ENCODE measurements around the gene TLR7. TPM values are rescaled to one million over a fixed set of nuclear protein-coding genes. Genes with fewer than 3 reads are reported as not detected.

TLR7 gene
- total and polyA plus RNA-seq, 3 experiments from 2014 or later: not detected

Other genes starting within 250 kb of the TLR7 start
- gene PRPS2, start 75.7 kb upstream of the TLR7 start, total RNA-seq: 10 to 100 TPM; 80.4 to 81.8 TPM
- 28.8 TPM for gene PRPS2, start 75.7 kb upstream of the TLR7 start, polyA plus RNA-seq
- under 1 TPM in 1 of 2 experiments, not detected in 1; 0.07 TPM for gene TLR8, start 39.5 kb downstream of the TLR7 start, total RNA-seq
- not detected for gene TLR8, start 39.5 kb downstream of the TLR7 start, polyA plus RNA-seq
- 1,000 to 10,000 TPM; 3,415 to 3,478 TPM for gene TMSB4X, start 108.0 kb downstream of the TLR7 start, total RNA-seq
- gene TMSB4X, start 108.0 kb downstream of the TLR7 start, polyA plus RNA-seq: 28,788 TPM
- not detected for gene FAM9C, start 177.5 kb downstream of the TLR7 start, total RNA-seq
- gene FAM9C, start 177.5 kb downstream of the TLR7 start, polyA plus RNA-seq: not detected

Measured in CD8-positive, alpha-beta memory T cell (primary cell).